Esophagus squamous epithelium (tissue), 5 donors: ENCODE data around the gene EHMT1. TPM values are rescaled to one million over a fixed set of nuclear protein-coding genes. Genes with fewer than 3 reads are reported as not detected.

Source experiments
- DNase-seq: peaks from one replicate; lab custom pipeline; 2025; lab: John Stamatoyannopoulos, UW
- H3K27ac ChIP-seq, 4 donors: fragments of 200-600 bp; sonication (generic); one replicate each; pipeline ENCODE4 v1.5.1; 2016 to 2019; ENCODE audit warnings: mild to moderate bottlenecking in 1 of 4
- H3K27me3 ChIP-seq, 4 donors: fragments of 200-600 bp; sonication (generic); 1 replicate in 3 of 4; 2 replicates in 1 of 4; pipeline versions ENCODE4 v1.5.1 to v1.6.0; 2017 to 2021; ENCODE audit warnings: antibody characterized with exemption in 1 of 4
- H3K36me3 ChIP-seq, 3 donors: fragments of 200-600 bp; sonication (generic); one replicate each; pipeline ENCODE4 v1.5.1; 2016 to 2019
- H3K4me1 ChIP-seq, 3 donors: fragments of 200-600 bp; sonication (generic); one replicate each; pipeline ENCODE4 v1.5.1; 2017 to 2019
- H3K4me3 ChIP-seq, 4 donors: fragments of 200-600 bp; sonication (generic); 1 replicate in 3 of 4; 2 replicates in 1 of 4; pipeline ENCODE4 v1.5.1; 2016 to 2019; ENCODE audit warnings: mild to moderate bottlenecking in 2 of 4, moderate library complexity in 1 of 4
- H3K9me3 ChIP-seq, 3 donors: fragments of 200-600 bp; sonication (generic); one replicate each; pipeline ENCODE4 v1.5.1; 2016 to 2019
- POLR2A ChIP-seq, 4 donors: fragments of 450-650 bp; IDR thresholded peaks; one replicate each; pipeline ENCODE4 v1.6.1; 2017; ENCODE audit warnings: antibody characterized with exemption in 4 of 4, mild to moderate bottlenecking in 4 of 4, moderate library complexity in 3 of 4
- WGBS, 2 donors: methylation state at CpG; one replicate each; pipeline ENCODE4 v1.1.5; 2018; 5-methylcytosine and 5-hydroxymethylcytosine counted together
- intact Hi-C: fragments of 100-400 bp; cut with DNase I; formaldehyde crosslinking; loops from one replicate; pipeline ENCODE4 v1.15.0; 2022
- total RNA-seq, 4 donors: library from RNA; depleted of rRNA; stranded (reverse); fragments of >200 nt; gene quantifications; one replicate each; pipeline ENCODE4 v1.1.0, GENCODE V29; 2016
- TF ChIP-seq, protein P1 (sequence below), 6 experiments: fragments of 450-650 bp in 4 of 6; fragments of 200-600 bp in 2 of 6; sonication (generic) in 2 of 6; IDR thresholded peaks; one replicate each; pipeline ENCODE4 v1.5.1; 2016 to 2019; ENCODE audit warnings: antibody characterized with exemption in 6 of 6, mild to moderate bottlenecking in 4 of 6, moderate library complexity in 4 of 6
- donor health status: DM: yes; HTN: yes; CAD: no.

EHMT1 gene
- total RNA-seq, 4 donors from 2014 or later, result 42.8 to 87.0 (median 65.0) TPM

DNA sequence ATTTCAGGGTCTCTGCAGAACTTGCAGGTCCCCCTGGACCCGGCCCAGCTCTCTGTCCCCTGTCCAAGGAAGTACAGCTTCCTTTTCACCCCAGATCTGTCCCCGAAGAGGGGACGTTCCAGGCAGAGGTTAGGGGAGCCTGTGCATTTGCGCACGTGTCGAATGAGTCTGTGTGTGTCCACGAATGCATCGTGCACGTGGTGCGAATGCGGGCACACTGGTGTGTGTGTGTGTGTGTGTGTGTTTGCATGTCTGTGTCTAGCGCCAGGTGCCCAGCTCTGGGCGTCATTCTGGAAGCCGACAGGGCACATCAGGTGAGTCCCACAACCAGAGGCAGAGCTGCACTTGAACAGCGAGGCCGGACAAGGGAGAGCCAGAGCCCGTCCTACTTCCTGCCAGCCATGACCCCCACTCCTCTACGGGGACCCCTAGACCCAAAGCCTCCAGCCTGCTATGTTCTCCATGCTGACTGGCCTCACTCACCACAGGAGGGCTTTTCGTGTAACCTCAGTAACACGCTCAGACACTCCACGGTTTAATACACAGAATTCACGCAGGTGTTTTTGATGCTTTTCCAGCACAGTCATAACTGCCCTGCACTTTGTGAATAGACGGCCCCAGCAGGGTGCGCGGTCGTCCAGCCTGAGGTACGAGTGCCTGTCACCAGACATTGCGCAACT is 217.5 kb downstream of the EHMT1 start:
- H3K27me3 ChIP-seq, result no peaks in the 10 kb centered on the region
- H3K4me1 ChIP-seq, result no peaks in the 10 kb centered on the region
- 88% methylated on average over 19 to 21 of the region's 28 CpGs for WGBS, 2 donors
- no peak overlapping the region for H3K4me3 ChIP-seq
- intact Hi-C loops, result no loop called here
- no peaks in the 10 kb centered on the region for H3K9me3 ChIP-seq
- H3K36me3 ChIP-seq, result peaks cover 10 to 72% (median 30%) of the 10 kb centered on the region in 3 donors
- TF ChIP-seq, protein P1, sequence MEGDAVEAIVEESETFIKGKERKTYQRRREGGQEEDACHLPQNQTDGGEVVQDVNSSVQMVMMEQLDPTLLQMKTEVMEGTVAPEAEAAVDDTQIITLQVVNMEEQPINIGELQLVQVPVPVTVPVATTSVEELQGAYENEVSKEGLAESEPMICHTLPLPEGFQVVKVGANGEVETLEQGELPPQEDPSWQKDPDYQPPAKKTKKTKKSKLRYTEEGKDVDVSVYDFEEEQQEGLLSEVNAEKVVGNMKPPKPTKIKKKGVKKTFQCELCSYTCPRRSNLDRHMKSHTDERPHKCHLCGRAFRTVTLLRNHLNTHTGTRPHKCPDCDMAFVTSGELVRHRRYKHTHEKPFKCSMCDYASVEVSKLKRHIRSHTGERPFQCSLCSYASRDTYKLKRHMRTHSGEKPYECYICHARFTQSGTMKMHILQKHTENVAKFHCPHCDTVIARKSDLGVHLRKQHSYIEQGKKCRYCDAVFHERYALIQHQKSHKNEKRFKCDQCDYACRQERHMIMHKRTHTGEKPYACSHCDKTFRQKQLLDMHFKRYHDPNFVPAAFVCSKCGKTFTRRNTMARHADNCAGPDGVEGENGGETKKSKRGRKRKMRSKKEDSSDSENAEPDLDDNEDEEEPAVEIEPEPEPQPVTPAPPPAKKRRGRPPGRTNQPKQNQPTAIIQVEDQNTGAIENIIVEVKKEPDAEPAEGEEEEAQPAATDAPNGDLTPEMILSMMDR (IDR thresholded peaks at IDR 0.05), result no peak
- no peak for TF ChIP-seq POLR2A (IDR thresholded peaks at IDR 0.05)
- no peak overlapping the region for H3K27ac ChIP-seq
- DNase-seq, result no peak

DNA sequence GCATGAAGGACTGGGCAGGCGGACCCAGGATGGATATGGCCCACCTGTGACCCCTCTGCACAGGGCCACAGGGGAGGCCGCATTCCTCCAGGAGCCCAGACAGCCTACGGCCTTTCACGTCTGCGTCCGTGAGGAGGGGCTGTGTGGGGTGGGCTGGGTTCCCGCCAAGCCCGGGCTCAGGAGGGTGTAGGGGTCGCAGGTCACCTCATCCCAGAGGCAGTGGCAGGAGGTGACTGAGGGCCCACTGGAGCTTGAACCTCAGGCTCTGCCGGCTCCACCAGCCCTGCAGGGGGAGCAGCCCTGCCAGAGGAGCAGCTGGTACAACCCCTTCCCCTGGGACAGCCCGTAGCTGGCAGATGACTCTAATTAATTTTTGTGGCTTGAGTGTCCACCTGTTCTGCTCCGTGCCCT is 218.0 kb downstream of the EHMT1 start:
- H3K4me3 ChIP-seq, result no peak overlapping the region
- no peaks in the 10 kb centered on the region for H3K27me3 ChIP-seq
- no peaks in the 10 kb centered on the region for H3K4me1 ChIP-seq
- peaks cover 10 to 66% (median 30%) of the 10 kb centered on the region in 3 donors for H3K36me3 ChIP-seq
- no peak for TF ChIP-seq POLR2A (IDR thresholded peaks at IDR 0.05)
- TF ChIP-seq, protein P1 (IDR thresholded peaks at IDR 0.05), result no peak
- WGBS, 2 donors, result 86 to 100% methylated on average over 1 to 3 of the region's 12 CpGs
- H3K27ac ChIP-seq, result no peak overlapping the region
- intact Hi-C loops, result no loop called here
- DNase-seq, result no peak
- H3K9me3 ChIP-seq, result no peaks in the 10 kb centered on the region

DNA sequence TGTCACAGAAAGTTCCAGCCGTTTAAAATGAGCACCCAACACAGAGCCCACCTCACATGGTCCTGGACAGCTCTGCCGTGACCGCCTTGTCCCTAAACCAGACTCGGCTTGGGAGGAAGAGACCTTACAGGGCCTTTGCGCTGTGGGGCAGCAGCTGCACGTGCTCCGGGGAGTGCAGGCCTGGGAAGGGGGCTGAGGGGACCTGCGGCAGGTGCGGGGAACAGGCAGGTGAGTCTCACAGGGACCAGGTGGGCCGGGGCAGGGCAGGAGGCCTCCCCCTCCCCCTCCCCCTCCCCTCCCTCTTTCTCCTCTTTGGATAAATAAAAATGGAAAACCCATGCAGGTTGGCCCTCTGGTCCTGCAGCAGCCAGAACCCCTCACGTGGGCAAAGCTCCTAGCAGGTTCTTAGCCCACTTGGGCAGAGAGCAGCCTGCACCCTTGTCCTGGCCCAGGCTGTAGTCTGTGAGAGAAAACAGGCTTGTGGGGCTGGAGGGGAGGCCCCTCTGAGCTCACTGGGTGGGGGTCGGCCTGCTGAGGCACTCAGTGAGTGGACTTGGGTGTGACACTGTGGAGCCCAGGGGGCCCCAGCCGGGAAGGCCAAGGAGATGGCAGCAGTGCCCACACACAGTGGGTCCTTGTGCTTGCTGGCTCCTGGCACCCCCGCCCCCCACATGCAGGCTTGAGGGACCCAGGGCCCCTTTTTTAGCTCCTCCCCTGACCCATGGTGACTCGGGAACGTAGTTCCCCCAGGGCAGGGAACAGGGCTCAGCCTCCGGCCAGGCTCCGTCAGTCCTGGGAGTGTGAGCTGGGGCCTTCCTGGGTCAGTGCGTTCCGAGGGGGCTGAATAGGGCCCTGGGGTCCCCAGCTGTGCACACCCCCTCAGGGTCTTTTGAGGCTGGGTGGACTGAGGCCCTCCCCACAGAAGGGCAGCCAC is 218.8 kb downstream of the EHMT1 start:
- 79 to 100% methylated on average over 5 to 8 of the region's 20 CpGs for WGBS, 2 donors
- no peak overlapping the region for H3K4me3 ChIP-seq
- H3K27me3 ChIP-seq, result no peaks in the 10 kb centered on the region
- H3K9me3 ChIP-seq, result no peaks in the 10 kb centered on the region
- TF ChIP-seq POLR2A (IDR thresholded peaks at IDR 0.05), result no peak
- TF ChIP-seq, protein P1 (IDR thresholded peaks at IDR 0.05), result no peak
- H3K4me1 ChIP-seq, result no peaks in the 10 kb centered on the region
- intact Hi-C loops, result no loop called here
- peaks cover 10 to 59% (median 28%) of the 10 kb centered on the region in 3 donors for H3K36me3 ChIP-seq
- DNase-seq, result no peak
- no peak overlapping the region for H3K27ac ChIP-seq

DNA sequence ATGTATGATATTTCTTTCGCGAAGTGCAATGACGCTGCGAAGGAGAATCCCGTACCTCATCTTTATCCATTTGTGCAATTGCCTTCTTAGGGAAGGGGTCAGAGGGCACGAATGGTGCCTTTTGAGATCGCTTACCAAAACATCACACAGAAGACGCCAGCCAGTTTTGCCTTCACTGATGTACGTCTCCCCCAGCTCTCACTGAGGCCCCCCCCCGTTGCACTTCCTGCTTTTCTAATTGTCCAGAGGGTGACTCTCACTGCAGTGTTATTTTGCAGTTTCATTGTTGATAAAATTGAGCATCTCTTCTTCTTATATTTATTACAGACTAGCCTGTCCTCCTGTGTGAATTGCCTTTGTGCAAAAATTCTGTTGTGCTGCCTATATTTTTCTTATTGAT is 219.8 kb downstream of the EHMT1 start:
- no peak overlapping the region for H3K4me3 ChIP-seq
- intact Hi-C loops, result no loop called here
- no peak for DNase-seq
- H3K27me3 ChIP-seq, result no peaks in the 10 kb centered on the region
- WGBS, 2 donors, result 92 to 97% methylated on average over 10 of the region's 10 CpGs
- H3K4me1 ChIP-seq, result no peaks in the 10 kb centered on the region
- no peak overlapping the region for H3K27ac ChIP-seq
- TF ChIP-seq, protein P1 (IDR thresholded peaks at IDR 0.05), result no peak
- no peak for TF ChIP-seq POLR2A (IDR thresholded peaks at IDR 0.05)
- H3K9me3 ChIP-seq, result no peaks in the 10 kb centered on the region
- peaks cover 10 to 49% (median 23%) of the 10 kb centered on the region in 3 donors for H3K36me3 ChIP-seq

DNA sequence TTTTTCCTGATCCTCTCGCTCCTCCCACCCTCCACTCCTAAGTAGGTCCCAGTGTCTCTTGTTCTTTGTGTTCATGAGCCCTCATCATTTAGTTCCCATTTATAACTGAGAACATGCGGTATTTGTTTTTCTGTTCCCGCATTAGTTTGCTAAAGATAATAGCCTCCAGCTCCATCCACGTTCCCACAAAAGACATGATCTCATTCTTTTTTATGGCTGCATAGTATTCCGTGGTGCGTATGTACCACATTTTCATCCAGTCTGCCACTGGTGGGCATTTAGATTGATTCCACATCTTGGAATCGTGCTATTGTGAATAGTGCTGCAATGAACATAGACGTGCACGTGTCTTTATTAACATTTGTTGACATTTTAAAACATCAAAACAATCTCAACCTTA is 224.6 kb downstream of the EHMT1 start:
- TF ChIP-seq, protein P1 (IDR thresholded peaks at IDR 0.05), result no peak
- no peak for TF ChIP-seq POLR2A (IDR thresholded peaks at IDR 0.05)
- DNase-seq, result no peak
- Histone ChIP-seq H3K27me3 (no peaks in the 10 kb centered on the region), H3K36me3 (peaks cover 0 to 2% (median 0%) of the 10 kb centered on the region in 3 donors), H3K4me1 (no peaks in the 10 kb centered on the region), H3K9me3 (no peaks in the 10 kb centered on the region), H3K27ac (no peak overlapping the region), H3K4me3 (no peak overlapping the region)
- WGBS, 2 donors, result 80 to 86% methylated on average over 9 of the region's 9 CpGs
- intact Hi-C loops, result no loop called here
